ENCODE measurements around the gene GTF2IRD1.
A peak's percentile ranks its signal among the peaks of the same experiment; 100 is the strongest.
"Not testable (repeated sequence)": the region's sequence is repeated elsewhere in the genome, so short reads cannot be mapped to it uniquely, and the experiment has no call there.

The GTF2IRD1 gene

GRCh38 chr7:74430961-74431466 lies 22.7 kb upstream of the GTF2IRD1 start:
- no peak overlapping the region for H3K9ac ChIP-seq (ENCODE audit: low read depth, low read length)
- no peak overlapping the region for H3K4me3 ChIP-seq (ENCODE audit: low read length)
- H3K27me3 ChIP-seq (ENCODE audit: control insufficient read depth, insufficient read depth, low read length): no peaks in the 10 kb centered on the region
- no peaks in the 10 kb centered on the region for H3K9me3 ChIP-seq (replicated peaks; ENCODE audit: low read length)
- H3K4me1 ChIP-seq (ENCODE audit: control insufficient read depth, insufficient read depth, low read length): peaks cover 11% of the 10 kb centered on the region
- H3K36me3 ChIP-seq (ENCODE audit: insufficient read depth, low read length): no peaks in the 10 kb centered on the region
- no peak overlapping the region for H3K4me2 ChIP-seq (ENCODE audit: low read length)

- not testable (repeated sequence) for H3K4me3 ChIP-seq (ENCODE audit: low read length); H3K27me3 ChIP-seq (ENCODE audit: control insufficient read depth, insufficient read depth, low read length); H3K9ac ChIP-seq (ENCODE audit: low read depth, low read length); H3K4me1 ChIP-seq (ENCODE audit: control insufficient read depth, insufficient read depth, low read length); H3K4me2 ChIP-seq (ENCODE audit: low read length); H3K36me3 ChIP-seq (ENCODE audit: insufficient read depth, low read length); H3K9me3 ChIP-seq (replicated peaks; ENCODE audit: low read length)
These were observed 16.5 kb upstream of the GTF2IRD1 start for GRCh38 chr7:74437291-74437571.

GRCh38 chr7:74438327-74438726 lies 15.4 kb upstream of the GTF2IRD1 start:
- Histone ChIP-seq H3K4me2 (ENCODE audit: low read length) (no peak overlapping the region), H3K4me3 (ENCODE audit: low read length) (no peak overlapping the region), H3K9me3 (replicated peaks; ENCODE audit: low read length) (no peaks in the 10 kb centered on the region), H3K9ac (ENCODE audit: low read depth, low read length) (no peak overlapping the region), H3K36me3 (ENCODE audit: insufficient read depth, low read length) (no peaks in the 10 kb centered on the region), H3K27me3 (ENCODE audit: control insufficient read depth, insufficient read depth, low read length) (no peaks in the 10 kb centered on the region), H3K4me1 (ENCODE audit: control insufficient read depth, insufficient read depth, low read length) (no peaks in the 10 kb centered on the region)

DNA sequence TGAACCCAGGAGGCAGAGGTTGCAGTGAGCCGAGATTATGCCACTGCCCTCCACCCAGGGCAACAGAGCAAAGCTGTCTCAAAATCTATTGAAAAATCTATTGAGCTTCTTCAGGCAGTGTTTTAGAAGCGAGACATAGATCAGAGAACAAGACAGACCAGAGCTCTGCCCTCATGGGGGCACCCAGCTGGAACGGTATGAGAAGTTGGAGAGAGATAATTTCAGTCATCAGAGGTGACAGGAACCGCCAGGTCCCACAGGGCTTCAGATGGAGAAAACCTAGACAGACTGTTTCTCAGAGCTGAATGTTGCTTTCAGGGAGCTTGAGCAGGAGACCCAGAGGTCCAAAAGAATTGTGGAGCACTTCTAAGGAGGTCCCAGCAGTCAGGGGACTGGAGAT lies 14.2 kb upstream of the GTF2IRD1 start:
- Histone ChIP-seq H3K4me1 (ENCODE audit: control insufficient read depth, insufficient read depth, low read length) (no peaks in the 10 kb centered on the region), H3K27me3 (ENCODE audit: control insufficient read depth, insufficient read depth, low read length) (no peaks in the 10 kb centered on the region), H3K4me2 (ENCODE audit: low read length) (no peak overlapping the region), H3K4me3 (ENCODE audit: low read length) (no peak overlapping the region), H3K9ac (ENCODE audit: low read depth, low read length) (no peak overlapping the region), H3K36me3 (ENCODE audit: insufficient read depth, low read length) (no peaks in the 10 kb centered on the region), H3K9me3 (replicated peaks; ENCODE audit: low read length) (no peaks in the 10 kb centered on the region)

DNA sequence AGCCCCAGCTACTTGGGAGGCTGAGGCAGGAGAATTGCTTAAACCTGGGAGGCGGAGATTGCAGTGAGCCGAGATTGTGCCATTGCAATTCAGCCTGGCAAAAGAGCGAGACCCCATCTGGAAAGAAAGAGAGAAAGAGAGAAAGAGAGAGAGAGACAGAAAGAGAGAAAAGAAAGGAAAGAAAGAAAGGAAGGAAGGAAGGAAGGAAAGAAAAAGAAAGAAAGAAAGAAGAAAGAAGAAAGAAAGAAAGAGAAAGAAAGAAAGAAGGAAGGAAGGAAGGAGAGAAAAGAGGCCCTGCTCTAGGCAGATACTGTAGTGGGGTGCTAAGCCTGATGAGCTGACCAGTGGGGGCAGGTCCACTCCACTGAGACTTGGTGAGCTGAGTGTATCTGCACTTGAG lies 13.6 kb upstream of the GTF2IRD1 start:
- not testable (repeated sequence) for H3K9ac ChIP-seq (ENCODE audit: low read depth, low read length); H3K4me2 ChIP-seq (ENCODE audit: low read length); H3K27me3 ChIP-seq (ENCODE audit: control insufficient read depth, insufficient read depth, low read length); H3K4me1 ChIP-seq (ENCODE audit: control insufficient read depth, insufficient read depth, low read length); H3K36me3 ChIP-seq (ENCODE audit: insufficient read depth, low read length); H3K4me3 ChIP-seq (ENCODE audit: low read length); H3K9me3 ChIP-seq (replicated peaks; ENCODE audit: low read length)

DNA sequence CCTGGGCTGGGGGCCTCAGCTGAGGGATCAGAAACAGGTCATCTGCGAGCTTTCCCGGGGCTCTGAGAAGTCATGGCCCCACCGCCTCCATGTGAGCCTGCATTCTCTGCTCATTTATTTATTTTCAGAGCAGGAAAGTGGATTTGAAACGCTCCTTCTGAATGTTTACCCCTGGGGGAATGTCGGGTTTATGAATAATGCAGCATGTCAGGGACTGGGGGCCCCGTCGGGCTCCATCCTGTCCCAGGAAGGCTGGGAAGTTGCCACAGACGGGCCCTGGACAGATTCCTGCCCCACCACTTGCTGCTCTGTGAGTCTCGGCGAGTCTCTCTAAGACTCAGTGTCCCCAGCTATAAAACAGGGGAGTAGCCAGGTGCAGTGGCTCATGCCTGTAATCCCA lies 11.9 kb upstream of the GTF2IRD1 start:
- Histone ChIP-seq H3K4me3 (ENCODE audit: low read length) (no peak overlapping the region), H3K4me2 (ENCODE audit: low read length) (no peak overlapping the region), H3K36me3 (ENCODE audit: insufficient read depth, low read length) (no peaks in the 10 kb centered on the region), H3K9me3 (replicated peaks; ENCODE audit: low read length) (no peaks in the 10 kb centered on the region), H3K9ac (ENCODE audit: low read depth, low read length) (no peak overlapping the region), H3K27me3 (ENCODE audit: control insufficient read depth, insufficient read depth, low read length) (no peaks in the 10 kb centered on the region), H3K4me1 (ENCODE audit: control insufficient read depth, insufficient read depth, low read length) (no peaks in the 10 kb centered on the region)

GRCh38 chr7:74443543-74444247 lies 10.0 kb upstream of the GTF2IRD1 start:
- no peak overlapping the region for H3K4me3 ChIP-seq (ENCODE audit: low read length)
- no peaks in the 10 kb centered on the region for H3K36me3 ChIP-seq (ENCODE audit: insufficient read depth, low read length)
- no peak overlapping the region for H3K9ac ChIP-seq (ENCODE audit: low read depth, low read length)
- H3K9me3 ChIP-seq (replicated peaks; ENCODE audit: low read length): no peaks in the 10 kb centered on the region
- no peak overlapping the region for H3K4me2 ChIP-seq (ENCODE audit: low read length)
- no peaks in the 10 kb centered on the region for H3K27me3 ChIP-seq (ENCODE audit: control insufficient read depth, insufficient read depth, low read length)
- no peaks in the 10 kb centered on the region for H3K4me1 ChIP-seq (ENCODE audit: control insufficient read depth, insufficient read depth, low read length)

- H3K4me2 ChIP-seq (ENCODE audit: low read length): no peak overlapping the region
These were observed 4.6 kb upstream of the GTF2IRD1 start for GRCh38 chr7:74449144-74449543.

DNA sequence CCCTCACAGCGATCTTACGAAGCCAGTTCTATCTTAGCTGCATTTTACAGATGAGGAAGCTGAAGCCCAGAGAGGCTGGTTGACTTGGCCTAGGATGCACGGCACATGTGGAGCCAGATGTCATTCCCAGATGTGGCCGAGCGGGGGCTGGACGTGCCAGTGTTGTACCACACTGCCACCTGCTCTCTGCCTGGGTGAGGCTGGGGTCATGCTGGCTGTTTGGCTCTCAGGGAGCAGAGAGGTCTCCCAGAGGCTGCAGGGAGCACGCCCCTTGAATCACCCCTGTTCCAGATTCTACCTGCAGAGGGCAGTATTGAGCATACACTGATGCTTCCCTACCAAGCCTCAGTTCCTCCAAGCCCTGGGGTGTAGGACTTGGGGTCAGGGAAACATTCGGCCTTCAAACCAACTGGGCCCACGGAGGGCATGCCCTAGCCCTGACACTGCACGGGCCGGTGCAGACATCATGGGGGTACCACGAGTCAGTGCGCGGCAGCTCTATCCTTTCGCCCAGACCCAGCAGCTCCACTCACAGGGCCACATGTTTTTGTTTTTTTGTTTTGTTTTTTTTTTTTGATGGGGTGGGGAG lies 3.8 kb upstream of the GTF2IRD1 start:
- Histone ChIP-seq H3K4me3 (ENCODE audit: low read length) (no peak overlapping the region), H3K36me3 (ENCODE audit: insufficient read depth, low read length) (no peaks in the 10 kb centered on the region), H3K27me3 (ENCODE audit: control insufficient read depth, insufficient read depth, low read length) (no peaks in the 10 kb centered on the region), H3K9ac (ENCODE audit: low read depth, low read length) (no peak overlapping the region), H3K4me2 (ENCODE audit: low read length) (no peak overlapping the region), H3K9me3 (replicated peaks; ENCODE audit: low read length) (no peaks in the 10 kb centered on the region), H3K4me1 (ENCODE audit: control insufficient read depth, insufficient read depth, low read length) (peaks cover 20% of the 10 kb centered on the region)

More at GRCh38 chr7:74449144-74449543, 4.6 kb upstream of the GTF2IRD1 start:
- no peak overlapping the region for H3K9ac ChIP-seq (ENCODE audit: low read depth, low read length)
- H3K4me1 ChIP-seq (ENCODE audit: control insufficient read depth, insufficient read depth, low read length): peaks cover 16% of the 10 kb centered on the region
- H3K36me3 ChIP-seq (ENCODE audit: insufficient read depth, low read length): no peaks in the 10 kb centered on the region
- no peak overlapping the region for H3K4me3 ChIP-seq (ENCODE audit: low read length)
- no peaks in the 10 kb centered on the region for H3K27me3 ChIP-seq (ENCODE audit: control insufficient read depth, insufficient read depth, low read length)
- no peaks in the 10 kb centered on the region for H3K9me3 ChIP-seq (replicated peaks; ENCODE audit: low read length)

- no peaks in the 10 kb centered on the region for H3K9me3 ChIP-seq (replicated peaks; ENCODE audit: low read length)
- no peaks in the 10 kb centered on the region for H3K27me3 ChIP-seq (ENCODE audit: control insufficient read depth, insufficient read depth, low read length)
- H3K4me1 ChIP-seq (ENCODE audit: control insufficient read depth, insufficient read depth, low read length): peaks cover 43% of the 10 kb centered on the region
- peak overlapping the region; percentile 83 for H3K4me3 ChIP-seq (ENCODE audit: low read length)
- H3K4me2 ChIP-seq (ENCODE audit: low read length): peak overlapping the region; percentile 93
- no peaks in the 10 kb centered on the region for H3K36me3 ChIP-seq (ENCODE audit: insufficient read depth, low read length)
- peak overlapping the region; percentile 86 for H3K9ac ChIP-seq (ENCODE audit: low read depth, low read length)
These were observed 871 bp upstream of the GTF2IRD1 start for GRCh38 chr7:74452748-74453321.

DNA sequence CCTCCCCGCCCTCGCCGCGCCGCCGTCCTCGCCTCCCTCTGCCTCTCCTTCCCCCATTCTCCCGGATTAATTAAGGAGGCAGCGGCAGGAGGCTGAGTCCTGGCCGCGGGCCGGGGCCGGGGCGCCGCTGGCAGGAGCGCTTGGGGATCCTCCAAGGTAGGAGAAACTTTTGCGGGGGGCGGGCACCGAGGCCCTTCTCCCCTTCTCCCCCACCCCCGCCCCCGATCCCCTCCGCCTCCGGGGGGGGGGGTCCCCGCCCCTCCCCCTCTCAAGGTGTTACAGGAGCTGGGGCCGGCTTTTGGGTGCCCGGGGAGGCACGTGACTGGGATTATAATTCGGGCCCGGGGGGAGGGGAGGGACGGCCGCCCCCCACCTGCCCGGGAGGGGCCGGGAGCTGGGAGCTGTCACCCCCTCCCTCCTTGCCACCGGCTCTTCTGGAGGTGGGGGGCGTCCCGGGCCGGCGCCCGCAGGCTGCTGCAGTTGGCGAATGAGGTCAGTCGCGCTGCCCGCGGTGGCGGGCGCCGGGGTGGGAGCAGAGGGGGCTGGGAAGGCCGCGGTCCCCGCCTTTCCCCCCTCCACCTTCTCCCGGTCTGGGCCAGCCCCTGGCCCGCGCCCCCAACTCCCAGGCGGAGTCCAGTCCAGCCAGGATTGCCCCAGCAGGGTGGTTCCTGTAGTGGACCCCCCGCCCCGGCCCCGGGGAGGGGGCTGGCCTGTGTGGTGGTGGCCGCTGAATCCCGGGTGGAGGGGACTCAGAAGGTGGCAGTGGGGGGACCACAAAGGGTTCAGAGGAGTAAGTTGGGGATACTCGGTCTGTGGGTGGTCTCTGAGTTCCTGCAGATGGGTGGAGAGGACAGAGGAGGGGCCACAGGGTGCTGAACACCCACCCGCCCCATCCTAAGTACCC lies 567 bp downstream of the GTF2IRD1 start:
- Histone ChIP-seq H3K9me3 (replicated peaks; ENCODE audit: low read length) (no peaks in the 10 kb centered on the region), H3K4me2 (ENCODE audit: low read length) (peak overlapping the region; percentile 99), H3K36me3 (ENCODE audit: insufficient read depth, low read length) (peaks cover 3% of the 10 kb centered on the region), H3K27me3 (ENCODE audit: control insufficient read depth, insufficient read depth, low read length) (no peaks in the 10 kb centered on the region), H3K4me1 (ENCODE audit: control insufficient read depth, insufficient read depth, low read length) (peaks cover 45% of the 10 kb centered on the region), H3K4me3 (ENCODE audit: low read length) (peak overlapping the region; percentile 83), H3K9ac (ENCODE audit: low read depth, low read length) (peak overlapping the region; percentile 93)
